WTC11 (cell line): ENCODE data around the gene ZNF579. TPM values are rescaled to one million over a fixed set of nuclear protein-coding genes. Genes with fewer than 3 reads are reported as not detected.

Experiments
- ATAC-seq: fragments of 200-7000 bp; cut with Tn5 transposase; 2 replicates; pipeline ENCODE4 v1.10.0; 2021; ENCODE audit warnings: mild to moderate bottlenecking, moderate library complexity
- CTCF ChIA-PET: fragments of 300-600 bp; sonication (Branson Sonifier 250); formaldehyde crosslinking; loops from one replicate; lab custom pipeline; 2021; ENCODE audit warnings: antibody characterized with exemption; lab: Charles Lee
- POLR2A ChIA-PET: fragments of 350-600 bp; sonication (Branson Sonifier 250); formaldehyde crosslinking; loops from one replicate; lab custom pipeline; 2021; ENCODE audit warnings: antibody characterized with exemption; lab: Charles Lee
- DNase-seq: peaks from one replicate; pipeline ENCODE4 v3.0.0; 2021; ENCODE audit warnings: low spot score
- H3K27ac Mint-ChIP-seq: 2 replicates; pipeline ENCODE4 v1.8.0; 2021; ENCODE audit warnings: mixed read lengths
- H3K27me3 Mint-ChIP-seq: 2 replicates; pipeline ENCODE4 v1.8.0; 2021; ENCODE audit warnings: low read depth, mild to moderate bottlenecking, moderate library complexity, mixed read lengths
- H3K36me3 Mint-ChIP-seq: 2 replicates; pipeline ENCODE4 v1.8.0; 2021; ENCODE audit warnings: mixed read lengths
- H3K4me1 Mint-ChIP-seq: 2 replicates; pipeline ENCODE4 v1.8.0; 2022; ENCODE audit warnings: mixed read lengths
- H3K4me3 Mint-ChIP-seq: 2 replicates; pipeline ENCODE4 v1.8.0; 2021; ENCODE audit warnings: mild to moderate bottlenecking, moderate library complexity, mixed read lengths
- H3K9me3 Mint-ChIP-seq: 2 replicates; pipeline ENCODE4 v1.8.0; 2021; ENCODE audit warnings: mixed read lengths
- ELF4 ChIP-seq: sonication (generic); formaldehyde crosslinking; IDR thresholded peaks from 2 replicates; pipeline ENCODE4 v1.8.1; 2022; ENCODE audit warnings: low read depth, mild to moderate bottlenecking, moderate library complexity, missing genetic modification reagents
- EMX1 ChIP-seq: fragments of 250-450 bp; sonication (Bioruptor Pico); IDR thresholded peaks from 2 replicates; pipeline ENCODE4 v1.8.0; 2021; ENCODE audit warnings: mild to moderate bottlenecking
- GTF2I ChIP-seq: fragments of 250-450 bp; sonication (Bioruptor Pico); conservative IDR thresholded peaks from 2 replicates; pipeline ENCODE4 v1.4.0; 2021; ENCODE audit warnings: mild to moderate bottlenecking
- HMGA2 ChIP-seq: fragments of 250-450 bp; sonication (Bioruptor Pico); IDR thresholded peaks from 2 replicates; pipeline ENCODE4 v1.4.0; 2021; ENCODE audit warnings: mild to moderate bottlenecking, moderate library complexity
- IRF2 ChIP-seq: sonication (generic); formaldehyde crosslinking; IDR thresholded peaks from 2 replicates; pipeline ENCODE4 v1.8.0; 2022; ENCODE audit warnings: low read depth, missing genetic modification reagents, borderline replicate concordance
- JUN ChIP-seq: sonication (generic); formaldehyde crosslinking; IDR thresholded peaks from 2 replicates; pipeline ENCODE4 v1.8.0; 2023; ENCODE audit warnings: mild to moderate bottlenecking, missing genetic modification reagents
- MYBL2 ChIP-seq: sonication (generic); formaldehyde crosslinking; IDR thresholded peaks from 2 replicates; pipeline ENCODE4 v1.8.1; 2023; ENCODE audit warnings: mild to moderate bottlenecking, moderate library complexity, missing genetic modification reagents
- NFATC4 ChIP-seq: fragments of 250-450 bp; sonication (Bioruptor Pico); IDR thresholded peaks from 2 replicates; pipeline ENCODE4 v1.9.0; 2021; ENCODE audit warnings: mild to moderate bottlenecking
- RORB ChIP-seq: fragments of 250-450 bp; sonication (Bioruptor Pico); IDR thresholded peaks from 2 replicates; pipeline ENCODE4 v1.9.0; 2021; ENCODE audit warnings: mild to moderate bottlenecking
- SOX15 ChIP-seq: fragments of 250-450 bp; sonication (Bioruptor Pico); IDR thresholded peaks from 2 replicates; pipeline ENCODE4 v1.9.0; 2021; ENCODE audit warnings: mild to moderate bottlenecking
- ZBTB21 ChIP-seq: sonication (generic); formaldehyde crosslinking; IDR thresholded peaks from 2 replicates; pipeline ENCODE4 v1.8.1; 2023; ENCODE audit warnings: mild to moderate bottlenecking, missing genetic modification reagents, borderline replicate concordance
- ZNF263 ChIP-seq: sonication (generic); formaldehyde crosslinking; IDR thresholded peaks from 2 replicates; pipeline ENCODE4 v1.8.1; 2022; ENCODE audit warnings: low read depth, mild to moderate bottlenecking, moderate library complexity, missing genetic modification reagents
- ZNF423 ChIP-seq: fragments of 250-450 bp; sonication (Bioruptor Pico); IDR thresholded peaks from 2 replicates; pipeline ENCODE4 v2.1.2; 2022; ENCODE audit warnings: mild to moderate bottlenecking, moderate library complexity
- total RNA-seq: library from RNA; stranded (reverse); gene quantifications from 3 replicates; pipeline ENCODE4 v1.2.3, GENCODE V29; 2021
- TF ChIP-seq, protein P1 (sequence below): fragments of 250-450 bp; sonication (Bioruptor Pico); IDR thresholded peaks from 2 replicates; pipeline ENCODE4 v1.9.0; 2021; ENCODE audit warnings: mild to moderate bottlenecking, borderline replicate concordance
- TF ChIP-seq, protein P2 (sequence below): sonication (generic); formaldehyde crosslinking; IDR thresholded peaks from 2 replicates; pipeline ENCODE4 v1.8.0; 2023; ENCODE audit warnings: mild to moderate bottlenecking, missing genetic modification reagents
- TF ChIP-seq, protein P3 (sequence below): sonication (generic); formaldehyde crosslinking; IDR thresholded peaks from 2 replicates; pipeline ENCODE4 v1.8.1; 2022; ENCODE audit warnings: missing genetic modification reagents, borderline replicate concordance
- TF ChIP-seq, protein P4 (sequence below): sonication (generic); formaldehyde crosslinking; IDR thresholded peaks from 2 replicates; pipeline ENCODE4 v1.8.0; 2022; ENCODE audit warnings: mild to moderate bottlenecking, missing genetic modification reagents
- TF ChIP-seq, protein P5 (sequence below): fragments of 250-450 bp; sonication (Bioruptor Pico); IDR thresholded peaks from 2 replicates; pipeline ENCODE4 v1.9.0; 2021; ENCODE audit warnings: moderate library complexity, mild to moderate bottlenecking, inconsistent platforms, borderline replicate concordance
- TF ChIP-seq, protein P6 (sequence below): sonication (generic); formaldehyde crosslinking; IDR thresholded peaks from 2 replicates; pipeline ENCODE4 v1.8.1; 2022; ENCODE audit warnings: low read depth, mild to moderate bottlenecking, moderate library complexity, missing genetic modification reagents, borderline replicate concordance
- TF ChIP-seq, protein P7 (sequence below): sonication (generic); formaldehyde crosslinking; IDR thresholded peaks from 2 replicates; pipeline ENCODE4 v1.8.0; 2023; ENCODE audit warnings: missing genetic modification reagents

Gene ZNF579
- total RNA-seq, 1 experiment from 2014 or later: 30.0 TPM

DNA sequence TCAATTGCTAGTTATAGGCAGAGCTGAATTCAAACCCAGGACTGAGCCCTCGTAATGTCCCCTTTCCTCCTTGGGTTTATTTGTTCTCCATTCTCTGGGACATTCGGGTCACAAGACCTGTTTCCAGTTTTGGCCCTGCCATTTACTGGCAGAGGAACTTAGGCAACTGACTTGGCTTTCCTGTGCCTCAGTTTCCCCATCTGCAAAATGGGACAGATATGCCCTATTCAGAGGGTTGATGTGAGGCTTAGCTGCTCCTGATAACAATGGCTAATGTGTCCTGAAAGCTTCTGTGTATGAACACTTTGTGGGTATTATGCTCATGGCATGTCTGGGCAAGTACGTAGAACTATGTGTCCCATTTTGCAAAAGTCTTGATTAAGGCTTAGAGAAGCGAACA lies 20.4 kb upstream of the ZNF579 start (continued):
- TF ChIP-seq, protein P1, sequence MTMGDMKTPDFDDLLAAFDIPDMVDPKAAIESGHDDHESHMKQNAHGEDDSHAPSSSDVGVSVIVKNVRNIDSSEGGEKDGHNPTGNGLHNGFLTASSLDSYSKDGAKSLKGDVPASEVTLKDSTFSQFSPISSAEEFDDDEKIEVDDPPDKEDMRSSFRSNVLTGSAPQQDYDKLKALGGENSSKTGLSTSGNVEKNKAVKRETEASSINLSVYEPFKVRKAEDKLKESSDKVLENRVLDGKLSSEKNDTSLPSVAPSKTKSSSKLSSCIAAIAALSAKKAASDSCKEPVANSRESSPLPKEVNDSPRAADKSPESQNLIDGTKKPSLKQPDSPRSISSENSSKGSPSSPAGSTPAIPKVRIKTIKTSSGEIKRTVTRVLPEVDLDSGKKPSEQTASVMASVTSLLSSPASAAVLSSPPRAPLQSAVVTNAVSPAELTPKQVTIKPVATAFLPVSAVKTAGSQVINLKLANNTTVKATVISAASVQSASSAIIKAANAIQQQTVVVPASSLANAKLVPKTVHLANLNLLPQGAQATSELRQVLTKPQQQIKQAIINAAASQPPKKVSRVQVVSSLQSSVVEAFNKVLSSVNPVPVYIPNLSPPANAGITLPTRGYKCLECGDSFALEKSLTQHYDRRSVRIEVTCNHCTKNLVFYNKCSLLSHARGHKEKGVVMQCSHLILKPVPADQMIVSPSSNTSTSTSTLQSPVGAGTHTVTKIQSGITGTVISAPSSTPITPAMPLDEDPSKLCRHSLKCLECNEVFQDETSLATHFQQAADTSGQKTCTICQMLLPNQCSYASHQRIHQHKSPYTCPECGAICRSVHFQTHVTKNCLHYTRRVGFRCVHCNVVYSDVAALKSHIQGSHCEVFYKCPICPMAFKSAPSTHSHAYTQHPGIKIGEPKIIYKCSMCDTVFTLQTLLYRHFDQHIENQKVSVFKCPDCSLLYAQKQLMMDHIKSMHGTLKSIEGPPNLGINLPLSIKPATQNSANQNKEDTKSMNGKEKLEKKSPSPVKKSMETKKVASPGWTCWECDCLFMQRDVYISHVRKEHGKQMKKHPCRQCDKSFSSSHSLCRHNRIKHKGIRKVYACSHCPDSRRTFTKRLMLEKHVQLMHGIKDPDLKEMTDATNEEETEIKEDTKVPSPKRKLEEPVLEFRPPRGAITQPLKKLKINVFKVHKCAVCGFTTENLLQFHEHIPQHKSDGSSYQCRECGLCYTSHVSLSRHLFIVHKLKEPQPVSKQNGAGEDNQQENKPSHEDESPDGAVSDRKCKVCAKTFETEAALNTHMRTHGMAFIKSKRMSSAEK: no peak
- TF ChIP-seq, protein P2, sequence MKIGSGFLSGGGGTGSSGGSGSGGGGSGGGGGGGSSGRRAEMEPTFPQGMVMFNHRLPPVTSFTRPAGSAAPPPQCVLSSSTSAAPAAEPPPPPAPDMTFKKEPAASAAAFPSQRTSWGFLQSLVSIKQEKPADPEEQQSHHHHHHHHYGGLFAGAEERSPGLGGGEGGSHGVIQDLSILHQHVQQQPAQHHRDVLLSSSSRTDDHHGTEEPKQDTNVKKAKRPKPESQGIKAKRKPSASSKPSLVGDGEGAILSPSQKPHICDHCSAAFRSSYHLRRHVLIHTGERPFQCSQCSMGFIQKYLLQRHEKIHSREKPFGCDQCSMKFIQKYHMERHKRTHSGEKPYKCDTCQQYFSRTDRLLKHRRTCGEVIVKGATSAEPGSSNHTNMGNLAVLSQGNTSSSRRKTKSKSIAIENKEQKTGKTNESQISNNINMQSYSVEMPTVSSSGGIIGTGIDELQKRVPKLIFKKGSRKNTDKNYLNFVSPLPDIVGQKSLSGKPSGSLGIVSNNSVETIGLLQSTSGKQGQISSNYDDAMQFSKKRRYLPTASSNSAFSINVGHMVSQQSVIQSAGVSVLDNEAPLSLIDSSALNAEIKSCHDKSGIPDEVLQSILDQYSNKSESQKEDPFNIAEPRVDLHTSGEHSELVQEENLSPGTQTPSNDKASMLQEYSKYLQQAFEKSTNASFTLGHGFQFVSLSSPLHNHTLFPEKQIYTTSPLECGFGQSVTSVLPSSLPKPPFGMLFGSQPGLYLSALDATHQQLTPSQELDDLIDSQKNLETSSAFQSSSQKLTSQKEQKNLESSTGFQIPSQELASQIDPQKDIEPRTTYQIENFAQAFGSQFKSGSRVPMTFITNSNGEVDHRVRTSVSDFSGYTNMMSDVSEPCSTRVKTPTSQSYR (CRISPR knock-in tag): no peak
- no peak for TF ChIP-seq RORB (CRISPR knock-in tag)
- TF ChIP-seq ZNF423 (CRISPR knock-in tag): no peak
- TF ChIP-seq, protein P3, sequence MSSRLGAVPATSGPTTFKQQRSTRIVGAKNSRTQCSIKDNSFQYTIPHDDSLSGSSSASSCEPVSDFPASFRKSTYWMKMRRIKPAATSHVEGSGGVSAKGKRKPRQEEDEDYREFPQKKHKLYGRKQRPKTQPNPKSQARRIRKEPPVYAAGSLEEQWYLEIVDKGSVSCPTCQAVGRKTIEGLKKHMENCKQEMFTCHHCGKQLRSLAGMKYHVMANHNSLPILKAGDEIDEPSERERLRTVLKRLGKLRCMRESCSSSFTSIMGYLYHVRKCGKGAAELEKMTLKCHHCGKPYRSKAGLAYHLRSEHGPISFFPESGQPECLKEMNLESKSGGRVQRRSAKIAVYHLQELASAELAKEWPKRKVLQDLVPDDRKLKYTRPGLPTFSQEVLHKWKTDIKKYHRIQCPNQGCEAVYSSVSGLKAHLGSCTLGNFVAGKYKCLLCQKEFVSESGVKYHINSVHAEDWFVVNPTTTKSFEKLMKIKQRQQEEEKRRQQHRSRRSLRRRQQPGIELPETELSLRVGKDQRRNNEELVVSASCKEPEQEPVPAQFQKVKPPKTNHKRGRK (CRISPR knock-in tag): no peak
- no peak for TF ChIP-seq HMGA2 (CRISPR knock-in tag)
- TF ChIP-seq JUN: no peak
- TF ChIP-seq, protein P4, sequence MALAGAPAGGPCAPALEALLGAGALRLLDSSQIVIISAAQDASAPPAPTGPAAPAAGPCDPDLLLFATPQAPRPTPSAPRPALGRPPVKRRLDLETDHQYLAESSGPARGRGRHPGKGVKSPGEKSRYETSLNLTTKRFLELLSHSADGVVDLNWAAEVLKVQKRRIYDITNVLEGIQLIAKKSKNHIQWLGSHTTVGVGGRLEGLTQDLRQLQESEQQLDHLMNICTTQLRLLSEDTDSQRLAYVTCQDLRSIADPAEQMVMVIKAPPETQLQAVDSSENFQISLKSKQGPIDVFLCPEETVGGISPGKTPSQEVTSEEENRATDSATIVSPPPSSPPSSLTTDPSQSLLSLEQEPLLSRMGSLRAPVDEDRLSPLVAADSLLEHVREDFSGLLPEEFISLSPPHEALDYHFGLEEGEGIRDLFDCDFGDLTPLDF (CRISPR knock-in tag): no peak
- TF ChIP-seq, protein P5, sequence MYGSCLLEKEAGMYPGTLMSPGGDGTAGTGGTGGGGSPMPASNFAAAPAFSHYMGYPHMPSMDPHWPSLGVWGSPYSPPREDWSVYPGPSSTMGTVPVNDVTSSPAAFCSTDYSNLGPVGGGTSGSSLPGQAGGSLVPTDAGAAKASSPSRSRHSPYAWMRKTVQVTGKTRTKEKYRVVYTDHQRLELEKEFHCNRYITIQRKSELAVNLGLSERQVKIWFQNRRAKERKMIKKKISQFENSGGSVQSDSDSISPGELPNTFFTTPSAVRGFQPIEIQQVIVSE (CRISPR knock-in tag): no peak
- no peak for TF ChIP-seq NFATC4 (CRISPR knock-in tag)

DNA sequence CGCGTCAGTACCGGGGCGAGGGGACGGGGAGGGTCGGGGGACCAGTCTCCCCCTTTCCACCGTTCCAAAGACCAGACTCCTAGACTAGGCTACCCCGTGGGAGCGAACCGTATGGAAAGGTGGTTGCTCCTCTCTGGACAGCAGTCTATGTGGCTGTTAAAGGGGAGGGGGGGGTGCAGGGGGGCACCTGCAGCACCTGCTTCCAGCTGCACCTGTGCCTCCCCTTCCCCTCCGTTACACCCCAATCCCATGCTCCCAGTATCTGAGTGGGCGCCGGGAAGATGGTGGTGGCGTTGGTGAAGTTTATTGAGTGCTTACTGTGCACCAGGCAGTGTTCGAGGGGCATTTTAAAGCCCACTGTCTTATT lies 20.0 kb upstream of the ZNF579 start:
- no peak for ATAC-seq
- TF ChIP-seq IRF2 (CRISPR knock-in tag): no peak
- no peak for TF ChIP-seq GTF2I (CRISPR knock-in tag)
- no peak for TF ChIP-seq MYBL2 (CRISPR knock-in tag)
- TF ChIP-seq, protein P3 (CRISPR knock-in tag): no peak
- TF ChIP-seq ELF4: no peak
- TF ChIP-seq ZNF263: no peak
- TF ChIP-seq, protein P6, sequence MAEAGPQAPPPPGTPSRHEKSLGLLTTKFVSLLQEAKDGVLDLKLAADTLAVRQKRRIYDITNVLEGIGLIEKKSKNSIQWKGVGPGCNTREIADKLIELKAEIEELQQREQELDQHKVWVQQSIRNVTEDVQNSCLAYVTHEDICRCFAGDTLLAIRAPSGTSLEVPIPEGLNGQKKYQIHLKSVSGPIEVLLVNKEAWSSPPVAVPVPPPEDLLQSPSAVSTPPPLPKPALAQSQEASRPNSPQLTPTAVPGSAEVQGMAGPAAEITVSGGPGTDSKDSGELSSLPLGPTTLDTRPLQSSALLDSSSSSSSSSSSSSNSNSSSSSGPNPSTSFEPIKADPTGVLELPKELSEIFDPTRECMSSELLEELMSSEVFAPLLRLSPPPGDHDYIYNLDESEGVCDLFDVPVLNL (CRISPR knock-in tag): no peak
- TF ChIP-seq, protein P7, sequence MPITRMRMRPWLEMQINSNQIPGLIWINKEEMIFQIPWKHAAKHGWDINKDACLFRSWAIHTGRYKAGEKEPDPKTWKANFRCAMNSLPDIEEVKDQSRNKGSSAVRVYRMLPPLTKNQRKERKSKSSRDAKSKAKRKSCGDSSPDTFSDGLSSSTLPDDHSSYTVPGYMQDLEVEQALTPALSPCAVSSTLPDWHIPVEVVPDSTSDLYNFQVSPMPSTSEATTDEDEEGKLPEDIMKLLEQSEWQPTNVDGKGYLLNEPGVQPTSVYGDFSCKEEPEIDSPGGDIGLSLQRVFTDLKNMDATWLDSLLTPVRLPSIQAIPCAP (CRISPR knock-in tag): no peak
- TF ChIP-seq ZBTB21 (CRISPR knock-in tag): no peak
- no peak for TF ChIP-seq SOX15 (CRISPR knock-in tag)
- no peak for TF ChIP-seq EMX1
- TF ChIP-seq, all 79 proteins: peak for 0
- ChIA-PET CTCF (interaction anchor here (0.6 to 2.1 kb wide), 3 partner anchors 94 to 339 kb away, joined by 3 to 7 read pairs (median 3); partner anchors contain the start of gene HSPBP1), POLR2A (interaction anchor here (0.7 to 2.1 kb wide), 3 partner anchors 51 to 125 kb away, joined by 3 to 15 read pairs (median 3); partner anchors contain the start of gene ZNF628)
- 0 out of 2 replicates have a peak overlapping the region, but pooled peaks have one; percentile 93 for H3K27ac Mint-ChIP-seq
- peaks cover 29% of the 10 kb centered on the region for H3K4me1 Mint-ChIP-seq
- no peak for DNase-seq
- no peaks in the 10 kb centered on the region; the same call in 1 of the 2 replicates for H3K27me3 Mint-ChIP-seq
- no peaks in the 10 kb centered on the region for H3K9me3 Mint-ChIP-seq
- peaks cover 12% of the 10 kb centered on the region for H3K36me3 Mint-ChIP-seq
- H3K4me3 Mint-ChIP-seq: peak overlapping the region; percentile 74
